ENCODE results near the gene UCHL5.

UCHL5 gene

GRCh38 chr1:193059282-193060114 is at the start of gene UCHL5, which contains the start of gene RO60:
TSS of gene UCHL5 (minus strand) at chr1:193059360. CDS start at chr1:193059260, 100 bp downstream.
TSS of gene RO60 (plus strand) at chr1:193059612. CDS start at chr1:193069055, 9,443 bp downstream.
- peak; percentile 82 to 89 (median 86) for DNase-seq

GRCh38 chr1:193108471-193108870 is 49.3 kb upstream of the UCHL5 start:
- no peak for DNase-seq

DNA sequence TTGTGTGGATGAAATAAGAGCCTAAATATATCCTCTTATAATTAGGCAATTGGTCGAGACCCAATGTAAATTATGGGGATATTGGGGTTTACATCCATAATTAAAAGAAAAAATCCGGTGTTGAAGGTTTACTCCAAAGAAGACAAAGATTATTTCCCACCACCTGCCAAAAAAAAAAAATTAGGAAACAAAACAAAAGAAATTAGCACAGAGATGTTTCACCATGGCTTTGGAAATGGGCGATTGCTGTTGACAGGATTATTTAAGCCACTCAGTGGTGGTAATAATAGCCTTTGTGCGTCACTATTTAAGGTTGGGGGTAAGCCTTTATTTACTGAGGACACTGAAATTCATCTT is 46.6 kb upstream of the UCHL5 start:
- DNase-seq, result no peak

DNA sequence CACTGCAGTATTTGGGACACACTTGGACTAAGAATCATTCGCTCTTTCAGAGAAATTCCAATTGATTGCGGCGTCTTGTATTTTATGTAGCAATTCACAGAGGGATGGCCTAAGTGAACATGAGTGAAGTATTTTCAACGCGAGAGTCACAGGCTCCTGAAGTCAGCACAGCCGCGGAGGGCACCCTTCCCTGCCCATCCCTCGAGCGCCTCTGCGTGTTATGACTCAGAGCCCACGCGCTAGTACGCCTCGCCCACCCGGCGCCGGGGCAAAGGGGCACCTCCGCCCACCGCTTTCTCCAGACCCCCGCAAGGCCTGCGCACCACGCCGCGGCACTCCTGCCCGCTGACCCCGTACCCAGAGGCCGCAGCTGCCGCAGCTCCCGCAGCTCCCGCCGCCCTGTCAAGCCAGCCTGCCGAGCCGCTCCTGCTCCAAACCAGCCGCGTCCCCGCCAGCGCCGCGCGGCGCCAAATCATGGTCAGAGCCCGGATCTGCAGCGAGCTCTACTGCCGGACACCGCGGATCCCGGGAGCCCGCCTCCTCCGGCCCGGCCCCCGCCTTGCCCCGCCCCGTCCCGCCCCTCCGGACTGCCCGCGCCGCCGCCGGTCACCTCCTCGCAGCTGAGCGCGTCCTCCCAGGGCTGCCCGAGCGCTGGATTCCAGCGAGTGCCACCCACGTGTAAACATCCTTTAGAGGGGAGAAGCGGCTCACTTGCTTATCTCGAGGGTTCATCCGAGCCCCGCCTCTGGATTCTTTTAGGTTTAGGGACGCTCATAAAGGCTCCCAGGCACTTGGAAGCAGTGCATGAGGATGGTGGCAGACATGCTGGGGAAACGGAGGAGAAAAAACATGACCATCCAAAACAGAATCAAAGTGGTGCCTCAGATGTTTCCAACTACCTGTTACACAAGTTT is 46.0 kb upstream of the UCHL5 start, which contains the start of gene GLRX2:
Gene GLRX2, minus strand, starts transcription at position 508 of the 914 bp plus-strand sequence. Its CDS starts 32 bp downstream, at position 476.
- DNase-seq, result peak; percentile 11 to 47 (median 35)

GRCh38 chr1:193104502-193104906 is 45.3 kb upstream of the UCHL5 start:
- no peak for DNase-seq

DNA sequence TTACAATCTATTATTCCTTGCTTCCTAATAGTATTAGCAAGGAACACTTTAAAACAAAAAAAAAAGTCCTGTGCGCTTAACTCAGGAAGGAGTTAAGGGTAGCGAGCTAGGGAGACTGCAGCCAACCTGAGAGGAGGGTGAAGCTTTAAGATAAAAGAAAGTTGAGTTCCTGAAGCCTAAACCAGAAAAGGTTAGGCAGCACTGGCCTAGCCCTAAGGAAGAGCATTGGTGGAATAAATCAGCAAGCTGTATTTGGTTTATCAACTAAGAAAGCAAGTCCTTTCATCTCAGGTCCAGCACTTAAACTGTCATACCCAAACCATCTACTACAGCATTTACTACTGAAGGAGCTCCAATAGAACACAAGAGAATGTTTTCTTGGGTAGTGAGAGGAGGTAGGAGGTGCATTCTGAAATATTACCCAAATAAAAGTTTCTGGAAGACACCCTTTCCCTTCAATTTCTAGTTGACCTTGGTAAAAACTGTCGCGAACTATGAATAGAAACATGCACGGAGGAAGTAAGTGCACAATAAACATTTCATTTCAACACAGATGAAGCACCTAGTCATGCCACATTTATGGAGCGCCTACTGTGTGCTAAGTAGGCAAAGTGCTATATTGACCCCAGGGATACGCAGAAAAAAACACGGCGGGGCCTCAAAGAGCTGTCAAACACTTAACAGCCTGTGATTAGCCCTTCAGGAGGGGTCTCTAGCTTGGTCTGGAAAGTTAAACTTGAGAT is 44.8 kb upstream of the UCHL5 start:
- no peak for DNase-seq

GRCh38 chr1:193102662-193103061 is 43.5 kb upstream of the UCHL5 start:
- no peak for DNase-seq

- DNase-seq, result no peak
Measured at GRCh38 chr1:193094112-193094511, 35.0 kb upstream of the UCHL5 start.

DNA sequence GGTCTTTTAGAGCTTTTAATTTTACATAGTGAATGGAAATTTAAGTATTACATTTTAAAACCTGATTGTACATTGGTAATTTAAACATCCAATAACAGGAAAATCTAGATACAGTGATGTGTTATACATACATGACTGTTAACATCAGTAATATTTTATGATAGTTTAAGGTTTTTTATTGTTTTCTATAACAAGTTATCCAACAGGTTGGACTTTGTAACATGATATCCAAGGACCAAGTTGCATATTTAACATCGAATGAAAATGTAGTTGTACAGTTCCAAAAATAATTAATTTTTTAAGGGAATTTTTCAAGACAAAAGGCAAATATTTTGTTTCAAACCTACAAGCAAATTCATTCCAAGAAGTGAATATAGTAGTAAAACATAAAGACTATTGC is 31.7 kb upstream of the UCHL5 start:
- no peak for DNase-seq

DNA sequence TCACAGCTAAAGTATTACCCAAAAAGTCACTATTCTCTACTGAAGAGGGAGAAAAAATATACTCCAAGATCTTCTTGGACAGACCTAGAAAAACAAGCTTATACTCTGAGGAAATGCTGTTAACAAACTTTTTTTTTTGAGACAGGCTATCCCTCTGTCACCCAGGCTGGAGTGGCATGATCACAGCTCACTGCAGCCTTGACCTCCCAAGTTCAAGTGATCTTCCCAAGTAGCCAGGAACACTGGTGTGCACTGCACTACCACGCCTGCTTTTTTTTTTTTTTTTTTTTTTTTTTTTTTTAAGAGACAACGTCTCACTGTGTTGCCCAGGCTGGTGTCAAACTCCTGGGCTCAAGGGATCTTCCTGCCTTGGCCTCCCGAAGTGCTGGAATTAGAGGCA is 28.7 kb upstream of the UCHL5 start:
- DNase-seq, result no peak

DNA sequence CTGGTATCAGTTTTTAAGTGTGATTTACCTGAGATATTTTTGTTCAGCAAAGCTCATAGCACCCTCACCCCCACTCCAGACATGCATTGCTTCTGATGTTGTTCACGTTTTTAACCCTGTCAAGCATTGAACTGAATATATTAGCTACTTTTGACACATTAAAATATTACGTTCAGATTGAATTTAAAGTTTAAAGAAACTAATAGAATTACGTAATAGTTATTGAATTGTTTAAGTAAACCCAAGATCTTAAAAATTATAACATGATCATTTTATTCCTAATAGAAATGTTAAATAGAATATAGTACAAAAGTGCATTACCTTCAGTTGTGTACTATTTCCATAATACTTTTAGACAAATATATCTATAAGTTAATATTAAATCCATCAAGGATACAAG is 27.2 kb upstream of the UCHL5 start:
- DNase-seq, result no peak

DNA sequence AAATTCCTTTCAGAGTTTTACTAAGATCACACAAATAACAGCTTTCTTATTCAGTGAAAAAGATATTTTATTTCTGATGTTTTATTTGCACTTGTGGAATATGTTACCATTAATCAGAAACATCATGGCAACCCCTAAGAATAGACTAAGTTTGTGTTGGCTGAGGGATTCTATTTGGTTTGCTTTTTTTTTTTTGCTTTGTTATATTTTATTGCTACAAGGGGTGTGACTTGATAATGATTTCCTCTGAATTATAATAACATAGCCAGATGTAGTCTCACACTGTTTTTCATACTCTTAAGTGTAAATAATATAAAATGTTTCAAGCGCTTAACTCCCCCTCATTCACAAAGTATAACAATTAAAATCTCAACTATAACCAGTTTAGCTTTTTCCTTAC is 26.1 kb upstream of the UCHL5 start:
- no peak for DNase-seq

- no peak for DNase-seq
Measured at GRCh38 chr1:193083365-193084088, 24.4 kb upstream of the UCHL5 start.

- DNase-seq, result no peak
Measured at GRCh38 chr1:193079187-193079586, 20.0 kb upstream of the UCHL5 start.

- DNase-seq, result no peak
Measured at GRCh38 chr1:193077991-193078390, 18.8 kb upstream of the UCHL5 start.

GRCh38 chr1:193070942-193071341 is 11.8 kb upstream of the UCHL5 start:
- no peak for DNase-seq

GRCh38 chr1:193070386-193070753 is 11.2 kb upstream of the UCHL5 start:
- no peak for DNase-seq

- no peak for DNase-seq
Measured at GRCh38 chr1:193069748-193070385, 10.7 kb upstream of the UCHL5 start.

DNA sequence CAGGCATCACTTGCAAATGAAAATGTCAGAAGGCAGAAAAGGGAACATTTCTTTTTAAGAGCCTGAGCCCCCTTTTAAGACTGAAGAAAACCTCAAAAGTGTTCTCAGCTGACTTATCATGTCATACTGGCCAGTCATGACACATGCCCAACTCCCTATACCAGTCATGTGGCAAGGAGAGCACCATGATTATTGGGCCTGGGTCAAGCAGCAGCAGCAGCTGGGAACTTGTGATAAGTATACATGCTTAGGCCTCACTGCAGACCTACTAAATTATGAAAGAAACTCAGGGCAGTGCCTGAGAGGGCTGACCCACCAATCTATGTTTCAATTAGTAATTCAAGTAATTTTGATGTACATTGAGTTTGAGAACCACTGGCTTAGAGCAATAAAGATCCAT is 8.9 kb upstream of the UCHL5 start:
- DNase-seq, result no peak

DNA sequence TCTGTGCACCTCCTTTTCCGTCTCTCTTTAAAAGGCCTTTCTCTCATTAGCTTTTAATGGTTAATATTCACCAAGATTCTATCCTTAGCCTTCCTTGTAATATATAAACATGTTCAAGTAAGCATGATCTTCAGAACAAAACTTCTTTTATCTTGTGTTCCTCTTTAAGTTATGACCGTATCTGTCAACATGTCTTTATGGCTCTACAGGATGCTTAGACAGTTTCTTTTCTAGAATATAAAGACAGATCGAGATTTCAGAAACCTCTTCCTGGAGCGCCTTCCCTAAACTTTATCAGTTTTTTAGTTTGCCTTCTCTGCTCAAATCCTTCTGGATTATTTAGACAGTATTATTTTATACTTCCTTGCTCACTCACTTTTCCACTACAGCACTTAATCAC is 7.4 kb upstream of the UCHL5 start:
- DNase-seq, result no peak

GRCh38 chr1:193065954-193066353 is 6.8 kb upstream of the UCHL5 start:
- no peak for DNase-seq

All from activated naive CD4-positive, alpha-beta T cell (primary cell).